ENCODE results near the gene PRKAG3. TPM values are rescaled to one million over a fixed set of nuclear protein-coding genes. Genes with fewer than 3 reads are reported as not detected.

The PRKAG3 gene
- total RNA-seq, 1 experiment from 2014 or later, result not detected

DNA sequence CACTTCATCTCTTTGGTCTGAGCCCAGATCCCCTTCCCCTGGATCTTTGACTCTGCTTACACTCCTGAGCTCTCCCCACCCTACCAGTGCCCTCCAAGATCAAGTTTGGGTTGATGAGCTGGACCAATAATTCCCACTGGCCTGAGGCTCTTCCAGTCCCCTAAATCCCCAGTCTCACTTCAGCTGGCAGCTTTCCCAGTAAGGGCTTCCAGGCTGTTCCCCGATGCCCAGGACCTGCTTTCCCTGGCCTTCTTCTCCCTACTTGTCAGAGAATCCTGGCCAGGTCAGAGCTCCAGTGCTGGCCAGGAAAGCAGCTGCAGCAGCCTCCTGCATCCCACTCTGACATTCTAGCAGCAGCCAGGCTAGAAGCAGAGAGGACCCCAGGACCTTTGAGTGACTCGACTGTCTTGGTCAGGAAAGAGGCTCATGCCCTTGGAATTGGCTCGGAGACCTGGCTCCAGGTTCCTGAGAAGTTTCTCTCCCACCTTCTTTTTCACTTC, 31.5 kb upstream of the PRKAG3 start:
- POLR2A ChIA-PET (ENCODE audit: low non-redundant PET), result interaction anchor here (0.6 kb wide), 1 partner anchor 651 kb away, joined by 9 read pairs; no protein-coding TSS in a partner anchor
- H3K9me3 ChIP-seq (ENCODE audit: low read depth, low read length, poor library complexity, severe bottlenecking), result no peaks in the 10 kb centered on the region
- intact Hi-C loops (cut with micrococcal nuclease; ENCODE audit: unreplicated experiment), result no loop called here
- peaks cover 27% of the 10 kb centered on the region for H3K27me3 ChIP-seq (replicated peaks; ENCODE audit: insufficient read depth, low read depth, low read length, poor library complexity)
- no peak for TF ChIP-seq EZH2 (IDR thresholded peaks at IDR 0.05; ENCODE audit: borderline replicate concordance, low read depth, low read length, poor library complexity, severe bottlenecking)
- TF ChIP-seq, protein P1, sequence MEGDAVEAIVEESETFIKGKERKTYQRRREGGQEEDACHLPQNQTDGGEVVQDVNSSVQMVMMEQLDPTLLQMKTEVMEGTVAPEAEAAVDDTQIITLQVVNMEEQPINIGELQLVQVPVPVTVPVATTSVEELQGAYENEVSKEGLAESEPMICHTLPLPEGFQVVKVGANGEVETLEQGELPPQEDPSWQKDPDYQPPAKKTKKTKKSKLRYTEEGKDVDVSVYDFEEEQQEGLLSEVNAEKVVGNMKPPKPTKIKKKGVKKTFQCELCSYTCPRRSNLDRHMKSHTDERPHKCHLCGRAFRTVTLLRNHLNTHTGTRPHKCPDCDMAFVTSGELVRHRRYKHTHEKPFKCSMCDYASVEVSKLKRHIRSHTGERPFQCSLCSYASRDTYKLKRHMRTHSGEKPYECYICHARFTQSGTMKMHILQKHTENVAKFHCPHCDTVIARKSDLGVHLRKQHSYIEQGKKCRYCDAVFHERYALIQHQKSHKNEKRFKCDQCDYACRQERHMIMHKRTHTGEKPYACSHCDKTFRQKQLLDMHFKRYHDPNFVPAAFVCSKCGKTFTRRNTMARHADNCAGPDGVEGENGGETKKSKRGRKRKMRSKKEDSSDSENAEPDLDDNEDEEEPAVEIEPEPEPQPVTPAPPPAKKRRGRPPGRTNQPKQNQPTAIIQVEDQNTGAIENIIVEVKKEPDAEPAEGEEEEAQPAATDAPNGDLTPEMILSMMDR (conservative IDR thresholded peaks at IDR 0.05; ENCODE audit: low read depth, low read length), result no peak
- peaks cover 7% of the 10 kb centered on the region for H3K4me1 ChIP-seq (ENCODE audit: insufficient read depth, low read length, poor library complexity, severe bottlenecking)
- no peaks in the 10 kb centered on the region for H3K36me3 ChIP-seq (ENCODE audit: insufficient read depth, low read length, poor library complexity, severe bottlenecking)
- DNase-seq (ENCODE audit: low spot score), result no peak
- no TSS peak for BruUV-seq (replicated peaks)
- CTCF ChIA-PET, result interaction anchor here (0.6 kb wide), 1 partner anchor 13 kb away, joined by 8 read pairs; no protein-coding TSS in a partner anchor
- no peak overlapping the region for H3K27ac ChIP-seq (ENCODE audit: low read depth, low read length, poor library complexity, severe bottlenecking)
- no peak overlapping the region for H3K4me3 ChIP-seq (ENCODE audit: low read depth, low read length, poor library complexity, severe bottlenecking)

DNA sequence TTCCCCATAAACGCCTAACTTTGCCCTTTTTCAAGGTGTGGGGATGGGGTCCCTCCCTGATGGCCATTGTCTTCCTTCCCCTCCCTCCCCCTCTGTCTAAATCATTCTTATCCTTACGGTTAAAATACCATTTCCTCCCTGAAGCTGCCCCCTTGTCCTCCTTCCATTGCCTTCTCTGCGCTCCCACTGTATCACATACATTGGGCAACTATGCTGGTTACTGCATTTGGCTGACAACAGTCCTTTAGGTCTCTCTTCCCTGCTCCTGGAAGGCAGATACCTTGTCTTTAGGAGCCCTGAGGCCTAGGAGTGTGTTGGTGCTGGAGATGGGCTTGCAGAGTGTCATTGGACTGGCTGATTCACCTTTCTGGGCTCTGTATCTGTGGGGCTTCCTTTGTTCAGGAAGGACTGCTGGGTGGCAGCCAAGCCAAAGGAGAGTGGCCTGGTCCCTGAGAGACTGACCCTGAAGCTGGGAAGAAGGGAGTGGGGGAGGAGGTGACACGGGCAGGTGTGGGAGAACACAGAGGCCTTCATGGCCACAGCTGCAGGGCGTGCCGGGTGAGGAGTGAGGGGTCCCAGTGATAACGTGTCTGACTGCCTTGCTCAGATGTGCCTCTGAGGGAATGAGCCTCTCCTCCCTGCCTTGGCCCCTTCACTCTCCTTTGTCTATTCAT, 30.2 kb upstream of the PRKAG3 start:
- no peak for DNase-seq (ENCODE audit: low spot score)
- CTCF ChIA-PET, result interaction anchor here (1.5 kb wide), 1 partner anchor 15 kb away, joined by 13 read pairs; no protein-coding TSS in a partner anchor

DNA sequence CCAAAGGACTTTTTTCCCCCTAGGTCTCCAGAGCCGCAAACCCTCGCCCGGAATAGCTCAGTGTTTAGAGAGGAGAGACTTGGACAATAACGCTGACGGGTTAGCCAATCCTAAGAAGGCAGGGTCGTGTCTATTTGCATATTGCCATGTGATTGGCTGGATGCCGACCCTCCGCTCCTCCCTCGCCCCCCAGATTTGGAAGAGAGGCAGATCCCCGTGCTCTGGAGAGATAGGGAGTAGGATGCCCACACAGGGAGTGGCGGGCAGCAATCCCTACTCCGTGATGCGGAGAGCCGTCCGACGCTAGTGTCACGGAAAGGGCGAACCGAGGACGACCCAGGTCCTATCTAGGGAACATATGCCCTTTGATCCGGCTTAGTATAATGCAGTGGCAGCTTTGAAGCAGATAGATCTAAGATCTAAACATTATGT, 29.4 kb upstream of the PRKAG3 start:
- POLR2A ChIA-PET (ENCODE audit: low non-redundant PET), result interaction anchor here (0.5 to 0.6 kb wide), 3 partner anchors 10 to 229 kb away, joined by 3 read pairs; no protein-coding TSS in a partner anchor
- no peak overlapping the region for H3K27ac ChIP-seq (ENCODE audit: low read depth, low read length, poor library complexity, severe bottlenecking)
- TF ChIP-seq, protein P1 (conservative IDR thresholded peaks at IDR 0.05; ENCODE audit: low read depth, low read length), result no peak
- no peak for TF ChIP-seq EZH2 (IDR thresholded peaks at IDR 0.05; ENCODE audit: borderline replicate concordance, low read depth, low read length, poor library complexity, severe bottlenecking)
- BruUV-seq (replicated peaks), result no TSS peak
- no peak overlapping the region for H3K4me3 ChIP-seq (ENCODE audit: low read depth, low read length, poor library complexity, severe bottlenecking)
- H3K27me3 ChIP-seq (replicated peaks; ENCODE audit: insufficient read depth, low read depth, low read length, poor library complexity), result peaks cover 23% of the 10 kb centered on the region
- no peaks in the 10 kb centered on the region for H3K36me3 ChIP-seq (ENCODE audit: insufficient read depth, low read length, poor library complexity, severe bottlenecking)
- DNase-seq (ENCODE audit: low spot score), result peak; percentile 97
- CTCF ChIA-PET, result interaction anchor here (0.6 to 1.5 kb wide), 5 partner anchors 13 to 37 kb away, joined by 3 to 13 read pairs (median 7); no protein-coding TSS in a partner anchor
- peaks cover 12% of the 10 kb centered on the region for H3K4me1 ChIP-seq (ENCODE audit: insufficient read depth, low read length, poor library complexity, severe bottlenecking)
- H3K9me3 ChIP-seq (ENCODE audit: low read depth, low read length, poor library complexity, severe bottlenecking), result no peaks in the 10 kb centered on the region
- intact Hi-C loops (cut with micrococcal nuclease; ENCODE audit: unreplicated experiment), result no loop called here

More for the DNA sequence above, 30.2 kb upstream of the PRKAG3 start:
- POLR2A ChIA-PET (ENCODE audit: low non-redundant PET), result no interaction called here
- Histone ChIP-seq H3K27me3 (replicated peaks; ENCODE audit: insufficient read depth, low read depth, low read length, poor library complexity) (peaks cover 27% of the 10 kb centered on the region), H3K4me1 (ENCODE audit: insufficient read depth, low read length, poor library complexity, severe bottlenecking) (peaks cover 12% of the 10 kb centered on the region), H3K4me3 (ENCODE audit: low read depth, low read length, poor library complexity, severe bottlenecking) (no peak overlapping the region), H3K9me3 (ENCODE audit: low read depth, low read length, poor library complexity, severe bottlenecking) (no peaks in the 10 kb centered on the region), H3K27ac (ENCODE audit: low read depth, low read length, poor library complexity, severe bottlenecking) (no peak overlapping the region), H3K36me3 (ENCODE audit: insufficient read depth, low read length, poor library complexity, severe bottlenecking) (no peaks in the 10 kb centered on the region)
- no TSS peak for BruUV-seq (replicated peaks)
- no peak for TF ChIP-seq EZH2 (IDR thresholded peaks at IDR 0.05; ENCODE audit: borderline replicate concordance, low read depth, low read length, poor library complexity, severe bottlenecking)
- TF ChIP-seq, protein P1 (conservative IDR thresholded peaks at IDR 0.05; ENCODE audit: low read depth, low read length), result no peak
- intact Hi-C loops (cut with micrococcal nuclease; ENCODE audit: unreplicated experiment), result no loop called here
